ENCODE results near the gene ULK3. TPM values are rescaled to one million over a fixed set of nuclear protein-coding genes. Genes with fewer than 3 reads are reported as not detected.

Gene ULK3
- total and polyA plus RNA-seq, 2 of the 4 experiments (the other 2 are of a cell fraction), result 11.8 to 22.7 TPM

GRCh38 chr15:74831813-74832495, 11.0 kb downstream of the ULK3 start:
- CTCF ChIA-PET, result no interaction called here
- no peak overlapping the region for H3K4me2 ChIP-seq (ENCODE audit: low read depth, low read length)
- H4K20me1 ChIP-seq (ENCODE audit: insufficient read depth, low read length), result no peaks in the 10 kb centered on the region; the same call in 1 of the 2 replicates
- no peak overlapping the region for H3K9ac ChIP-seq (ENCODE audit: low read depth, low read length)
- H3K14ac ChIP-seq (replicated peaks; ENCODE audit: low read depth, low read length), result no peak overlapping the region
- BruUV-seq (replicated peaks), result no TSS peak
- 0% methylated on average over 1 of the region's 15 CpGs; no CpG with 5 or more reads in 1 of the 2 experiments for WGBS, 2 experiments (ENCODE audit: extremely low coverage in 2 of 2, insufficient read length in 1 of 2)
- dilution Hi-C loops (cut with HindIII; ENCODE audit: low sequenced_read_pairs, unreplicated experiment), result no loop called here
- no peak overlapping the region for H3K4ac ChIP-seq (ENCODE audit: low read depth, low read length)
- peaks cover 3% of the 10 kb centered on the region; the same call in 1 of the 2 replicates for H3K36me3 ChIP-seq (ENCODE audit: control insufficient read depth, insufficient read depth, low read length)
- H2BK20ac ChIP-seq (ENCODE audit: low read depth, low read length), result no peak overlapping the region
- no peak overlapping the region for H4K5ac ChIP-seq (ENCODE audit: low read depth, low read length)
- in situ Hi-C loops (cut with MboI; ENCODE audit: low sequenced_read_pairs), result no loop called here
- H3K18ac ChIP-seq (ENCODE audit: low read depth, low read length), result no peak overlapping the region
- H3K9me1 ChIP-seq (ENCODE audit: insufficient read depth, low read length), result no peaks in the 10 kb centered on the region
- no peak overlapping the region for H2BK120ac ChIP-seq (ENCODE audit: low read depth, low read length)
- DNase-seq, result no peak
- no peak overlapping the region for H2AK5ac ChIP-seq (ENCODE audit: low read depth, low read length)
- H3K23ac ChIP-seq (ENCODE audit: low read depth, low read length), result no peak overlapping the region
- no peaks in the 10 kb centered on the region for H3K9me3 ChIP-seq (ENCODE audit: control insufficient read depth, insufficient read depth, low read length)
- H3K27ac ChIP-seq (ENCODE audit: insufficient read depth, low read length), result no peak overlapping the region
- POLR2A ChIA-PET (ENCODE audit: unreplicated experiment), result no interaction called here
- intact Hi-C loops (cut with micrococcal nuclease), result no loop called here
- no peak for ATAC-seq (ENCODE audit: low read depth)
- TF ChIP-seq ELK1 (IDR thresholded peaks at IDR 0.05; ENCODE audit: borderline replicate concordance, low read depth, low read length), result no peak
- TF ChIP-seq NFE2L2 (IDR thresholded peaks at IDR 0.05; ENCODE audit: low read depth, low read length), result no peak
- no peak for TF ChIP-seq CTCF (conservative IDR thresholded peaks at IDR 0.05; ENCODE audit: low read depth, low read length)
- TF ChIP-seq USF2 (IDR thresholded peaks at IDR 0.05; ENCODE audit: low read depth, low read length), result no peak
- TF ChIP-seq MAFK (IDR thresholded peaks at IDR 0.05; ENCODE audit: low read depth, low read length), result no peak
- TF ChIP-seq MXI1 (IDR thresholded peaks at IDR 0.05; ENCODE audit: borderline replicate concordance, low read depth, low read length), result no peak
- TF ChIP-seq CHD1 (IDR thresholded peaks at IDR 0.05; ENCODE audit: low read depth, low read length), result no peak
- TF ChIP-seq RCOR1 (IDR thresholded peaks at IDR 0.05; ENCODE audit: insufficient replicate concordance, low read length), result no peak
- TF ChIP-seq SMC3 (IDR thresholded peaks at IDR 0.05; ENCODE audit: low read depth, low read length), result no peak
- TF ChIP-seq RFX5 (IDR thresholded peaks at IDR 0.05; ENCODE audit: low read depth, low read length), result no peak
- TF ChIP-seq RAD21 (IDR thresholded peaks at IDR 0.05; ENCODE audit: low read length), result no peak
- no peak for TF ChIP-seq CEBPB (IDR thresholded peaks at IDR 0.05; ENCODE audit: low read depth, low read length)
- TF ChIP-seq MAZ (IDR thresholded peaks at IDR 0.05; ENCODE audit: borderline replicate concordance, low read depth, low read length), result no peak
- TF ChIP-seq BHLHE40 (IDR thresholded peaks at IDR 0.05; ENCODE audit: low read depth, low read length), result no peak
- no peak for TF ChIP-seq FOS (IDR thresholded peaks at IDR 0.05; ENCODE audit: low read depth, low read length)
- no peak for TF ChIP-seq POLR2A (IDR thresholded peaks at IDR 0.05; ENCODE audit: low read depth, low read length)
- H3K27me3 ChIP-seq (ENCODE audit: control insufficient read depth, insufficient read depth, low read length), result peaks cover 21% of the 10 kb centered on the region
- no peak overlapping the region for H2AFZ ChIP-seq (replicated peaks; ENCODE audit: low read length, poor library complexity)
- no peak overlapping the region for H4K8ac ChIP-seq (ENCODE audit: low read depth in 2 of 2, low read length in 2 of 2)
- no peak overlapping the region for H2AK9ac ChIP-seq (replicated peaks; ENCODE audit: low read depth, low read length, poor library complexity)
- no peak overlapping the region for H3K56ac ChIP-seq (ENCODE audit: extremely low read depth, insufficient read depth, low read length)
- H3K4me3 ChIP-seq (ENCODE audit: insufficient read depth, low read depth, low read length), result no peak overlapping the region
- no peaks in the 10 kb centered on the region for H3K79me1 ChIP-seq (ENCODE audit: low read depth in 1 of 2, low read length in 2 of 2)
- H2BK15ac ChIP-seq (ENCODE audit: low read depth, low read length), result no peak overlapping the region
- no peak overlapping the region for H2BK5ac ChIP-seq (ENCODE audit: low read depth, low read length, poor library complexity, severe bottlenecking)
- H4K91ac ChIP-seq (ENCODE audit: insufficient read depth, low read depth, low read length), result no peak overlapping the region
- no peaks in the 10 kb centered on the region for H3K4me1 ChIP-seq (ENCODE audit: control insufficient read depth, insufficient read depth, low read length)

Measured in IMR-90 (cell line).